GM20431 (cell line): Measurements from ENCODE around the gene DDX53.

Experiments
- in situ Hi-C: fragments of 300-500 bp; cut with MseI, MboI; formaldehyde crosslinking; loops from one replicate; pipeline ENCODE4 v1.15.0; 2020; ENCODE audit warnings: low sequenced_read_pairs; ENCODE audit not compliant: unreplicated experiment

Gene DDX53

GRCh38 chrX:22999696-23000223 lies at the start of gene DDX53:
DDX53 (plus strand) TSS chrX:22999960; CDS start chrX:23000058, 98 bp downstream.
- in situ Hi-C loops: no loop called here

- in situ Hi-C loops: no loop called here
These were observed 49.2 kb upstream of the DDX53 start for GRCh38 chrX:22950269-22951266.

- in situ Hi-C loops: no loop called here
These were observed 47.8 kb upstream of the DDX53 start for GRCh38 chrX:22952010-22952409.

DNA sequence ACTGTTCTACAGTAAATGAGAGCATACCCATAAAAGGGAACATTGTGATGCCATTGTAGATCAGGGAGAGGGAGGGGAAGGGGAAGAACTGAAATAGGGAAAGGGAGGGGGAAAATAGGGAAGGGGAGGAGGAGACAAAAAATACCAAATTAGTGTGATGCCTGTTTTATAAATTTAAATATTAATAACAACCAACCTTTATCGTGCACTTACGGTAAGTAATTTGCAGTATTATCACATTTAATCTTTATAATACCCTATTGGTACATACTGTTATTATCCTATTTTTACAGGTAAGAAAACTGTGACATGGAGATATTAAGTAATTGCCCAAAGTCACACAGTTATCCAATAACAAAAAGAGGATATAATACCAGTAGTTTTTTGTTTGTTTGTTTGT lies 41.5 kb upstream of the DDX53 start:
- in situ Hi-C loops: no loop called here

- in situ Hi-C loops: no loop called here
These were observed 40.4 kb upstream of the DDX53 start for GRCh38 chrX:22959204-22959920.

GRCh38 chrX:22963196-22963595 lies 36.6 kb upstream of the DDX53 start:
- in situ Hi-C loops: no loop called here

DNA sequence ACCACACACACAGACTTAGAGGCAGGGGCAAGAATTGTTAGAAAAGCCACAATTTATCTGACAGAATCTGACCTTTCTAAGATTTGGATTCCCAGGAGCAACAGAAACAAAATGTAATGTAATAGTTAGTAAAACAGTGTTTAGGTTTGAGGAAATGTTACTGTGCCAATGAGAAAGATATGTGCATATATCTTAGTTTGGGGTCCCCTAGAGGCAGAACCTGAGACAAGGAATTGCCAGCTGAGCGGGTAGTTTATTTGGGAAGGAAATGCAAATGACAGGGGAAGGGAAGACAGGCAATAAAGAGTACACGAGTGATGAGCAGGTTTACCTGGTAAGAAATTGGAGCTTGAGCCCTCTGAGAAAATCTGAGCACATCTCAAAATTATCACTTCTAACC lies 31.3 kb upstream of the DDX53 start:
- in situ Hi-C loops: no loop called here

DNA sequence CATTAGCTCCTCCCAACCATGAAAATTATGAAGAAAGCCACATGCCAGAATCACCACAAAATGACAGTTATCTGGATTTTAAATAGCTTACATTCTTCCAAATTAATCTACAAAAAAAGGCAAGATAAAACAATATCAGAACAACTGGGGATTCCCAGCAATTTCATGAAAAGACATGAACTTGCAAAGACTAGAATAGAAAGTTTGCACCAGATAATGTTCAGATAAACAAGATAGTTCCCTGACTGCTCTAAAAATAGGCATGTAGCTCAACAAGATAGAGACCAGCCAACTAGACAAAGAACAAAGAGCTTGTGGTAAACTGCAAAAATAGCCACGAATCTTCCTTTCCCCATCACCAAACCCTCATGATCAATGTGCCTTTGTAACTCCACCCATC lies 30.3 kb upstream of the DDX53 start:
- in situ Hi-C loops: no loop called here

GRCh38 chrX:22970861-22971260 lies 28.9 kb upstream of the DDX53 start:
- in situ Hi-C loops: no loop called here

GRCh38 chrX:22974616-22975015 lies 25.1 kb upstream of the DDX53 start:
- in situ Hi-C loops: no loop called here

GRCh38 chrX:22975786-22976185 lies 24.0 kb upstream of the DDX53 start:
- in situ Hi-C loops: no loop called here

- in situ Hi-C loops: no loop called here
These were observed 13.8 kb upstream of the DDX53 start for GRCh38 chrX:22985958-22986357.

DNA sequence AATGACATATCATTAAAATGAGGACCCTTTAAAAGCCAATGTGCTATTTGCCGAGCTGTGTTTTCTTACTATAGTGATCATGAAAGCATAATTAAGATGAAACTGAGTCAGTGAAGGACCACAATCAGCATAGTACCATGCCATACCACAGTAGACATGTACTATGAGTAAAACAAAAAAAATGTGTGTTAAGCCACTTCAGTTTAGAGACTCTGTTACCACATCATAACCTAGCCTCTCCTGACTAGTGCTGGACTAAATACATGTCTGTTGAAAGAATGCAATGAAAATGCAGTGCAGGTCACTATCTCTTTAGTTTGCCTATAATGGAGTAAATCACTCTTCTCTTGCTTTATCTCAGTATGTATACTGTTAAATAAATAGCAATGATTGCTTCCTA lies 12.3 kb upstream of the DDX53 start:
- in situ Hi-C loops: no loop called here

DNA sequence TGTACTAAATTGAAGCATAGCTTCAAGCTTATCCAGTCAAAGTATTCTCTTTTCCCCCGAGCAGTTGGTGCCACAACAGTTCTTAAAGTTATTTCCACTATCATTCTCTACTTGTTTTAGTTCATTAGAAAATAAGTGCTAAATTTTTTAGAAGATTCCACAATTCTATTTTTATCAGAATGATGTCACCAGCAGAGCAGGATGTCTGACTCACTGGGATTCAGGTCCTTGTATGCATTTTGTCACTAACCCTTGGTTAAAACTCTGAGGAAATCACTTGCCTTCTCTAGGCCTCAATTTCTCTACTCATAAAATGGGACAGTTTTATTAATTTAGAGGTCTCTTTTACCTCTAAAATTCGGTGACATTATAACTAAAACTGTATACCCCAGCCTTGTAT lies 3.4 kb downstream of the DDX53 start:
- in situ Hi-C loops: no loop called here

- in situ Hi-C loops: no loop called here
These were observed 8.8 kb downstream of the DDX53 start for GRCh38 chrX:23008431-23009099.

DNA sequence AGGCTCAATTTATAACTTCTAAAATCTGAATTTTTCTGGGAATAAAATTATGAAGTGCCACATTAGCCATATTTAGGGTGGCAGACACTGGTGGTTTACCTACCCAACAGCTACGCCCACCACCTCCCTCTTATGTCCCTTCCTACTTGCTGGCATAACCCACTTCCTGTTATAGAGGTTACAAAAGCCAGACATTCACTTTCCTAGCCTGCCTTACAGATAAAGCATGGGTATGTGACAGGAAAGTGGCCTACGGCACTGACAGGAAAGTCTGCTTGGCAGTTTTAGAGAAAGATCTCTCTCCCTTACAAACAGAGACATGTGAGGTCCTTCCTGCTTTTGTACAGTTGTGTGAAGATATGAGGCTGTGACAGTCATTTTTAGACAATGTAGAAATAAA lies 12.4 kb downstream of the DDX53 start:
- in situ Hi-C loops: no loop called here

- in situ Hi-C loops: no loop called here
These were observed 12.9 kb downstream of the DDX53 start for GRCh38 chrX:23012636-23013035.

DNA sequence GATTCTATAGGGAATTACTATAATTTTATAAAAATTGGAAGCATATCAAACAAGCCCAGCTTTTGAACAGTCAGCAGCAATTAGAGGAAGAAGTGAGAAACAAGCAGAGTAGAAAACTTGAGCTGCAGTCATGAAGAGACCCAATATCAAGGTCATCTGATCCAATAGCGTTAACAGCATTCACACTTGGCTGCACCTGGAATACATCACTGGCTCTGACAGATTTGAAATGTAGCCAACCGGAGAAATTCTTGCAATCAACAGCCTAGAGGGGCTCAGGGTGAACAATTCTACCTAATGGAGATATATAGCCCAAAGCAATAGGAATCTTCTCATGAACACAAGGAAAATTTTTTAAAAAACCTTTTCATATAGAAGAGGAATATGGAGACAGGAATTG lies 13.6 kb downstream of the DDX53 start:
- in situ Hi-C loops: no loop called here

DNA sequence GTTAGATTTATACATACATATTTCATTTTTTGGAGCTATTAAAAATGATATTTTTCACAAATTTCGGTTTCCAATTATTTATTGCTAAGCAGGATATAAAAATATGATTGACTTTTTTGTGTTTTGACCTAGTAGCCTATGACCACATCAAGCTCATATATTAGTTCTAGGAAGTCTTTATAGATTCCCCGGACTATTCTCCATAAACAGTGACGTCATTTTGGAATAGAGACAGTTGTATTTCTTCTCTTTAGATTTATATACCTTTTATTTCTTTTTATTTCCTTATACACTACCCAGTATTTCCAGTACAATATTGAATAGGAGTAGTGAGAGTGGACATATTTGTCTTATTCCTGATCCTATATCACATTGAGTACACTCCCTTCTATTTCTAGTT lies 31.8 kb downstream of the DDX53 start:
- in situ Hi-C loops: no loop called here

- in situ Hi-C loops: no loop called here
These were observed 35.7 kb downstream of the DDX53 start for GRCh38 chrX:23035493-23035892.
